Astrocyte of the spinal cord (primary cell): ENCODE data around the gene EHBP1L1.

ENCODE experiments used
- DNase-seq: peaks from one replicate; pipeline ENCODE4 v3.0.0; 2011; ENCODE audit warnings: low read depth, low spot score
- H3K4me3 ChIP-seq: 2 replicates; pipeline ENCODE4 v1.5.1; 2011; ENCODE audit warnings: low read depth, mild to moderate bottlenecking, low read length, moderate library complexity
- CTCF ChIP-seq: IDR thresholded peaks from 2 replicates; pipeline ENCODE4 v1.5.1; 2012; ENCODE audit warnings: low read depth, mild to moderate bottlenecking, low read length, inconsistent platforms
- in situ Hi-C: cut with HindIII; loops from 2 replicates; pipeline ENCODE4 v1.10.0; 2017; ENCODE audit warnings: low sequenced_read_pairs

Gene EHBP1L1

GRCh38 chr11:65557280-65558001 lies 18.4 kb upstream of the EHBP1L1 start:
- DNase-seq, result no peak
- TF ChIP-seq CTCF, result no peak
- peak overlapping the region; percentile 72 for H3K4me3 ChIP-seq
- in situ Hi-C loops, result no loop called here

- DNase-seq, result peak; percentile 90
- in situ Hi-C loops, result no loop called here
- no peak for TF ChIP-seq CTCF
- peak within 1 kb of the TSS; percentile 72 for H3K4me3 ChIP-seq
Measured at GRCh38 chr11:65558002-65558929, 17.6 kb upstream of the EHBP1L1 start, which contains the start of gene LTBP3. Gene LTBP3, minus strand, starts transcription at chr11:65558359. Its CDS starts 400 bp downstream, at chr11:65557959.

GRCh38 chr11:65558930-65559509 lies 16.8 kb upstream of the EHBP1L1 start:
- H3K4me3 ChIP-seq, result peak overlapping the region; percentile 16
- peak; percentile 73 for DNase-seq
- in situ Hi-C loops, result no loop called here
- TF ChIP-seq CTCF, result peak; percentile 1

- in situ Hi-C loops, result no loop called here
- no peak for TF ChIP-seq CTCF
- H3K4me3 ChIP-seq, result no peak overlapping the region
- DNase-seq, result no peak
Measured at GRCh38 chr11:65559535-65559934, 16.3 kb upstream of the EHBP1L1 start.

GRCh38 chr11:65559951-65560537 lies 15.8 kb upstream of the EHBP1L1 start:
- in situ Hi-C loops, result no loop called here
- DNase-seq, result peak; percentile 69
- no peak for TF ChIP-seq CTCF
- H3K4me3 ChIP-seq, result no peak overlapping the region
